Measurements from ENCODE around the gene POLE4.

Gene POLE4

GRCh38 chr2:74958274-74959105 is at the start of gene POLE4:
POLE4 (plus strand) TSS chr2:74958643; CDS start chr2:74958680, 37 bp downstream.
- peak; percentile 85 for DNase-seq

GRCh38 chr2:74908748-74909444 is 49.5 kb upstream of the POLE4 start:
- no peak for DNase-seq

GRCh38 chr2:74910245-74910644 is 48.2 kb upstream of the POLE4 start:
- no peak for DNase-seq

GRCh38 chr2:74911061-74911460 is 47.4 kb upstream of the POLE4 start:
- DNase-seq, result no peak

- no peak for DNase-seq
Observed at GRCh38 chr2:74915743-74916142, 42.7 kb upstream of the POLE4 start.

GRCh38 chr2:74916394-74916793 is 42.0 kb upstream of the POLE4 start:
- no peak for DNase-seq

GRCh38 chr2:74917702-74918619 is 40.5 kb upstream of the POLE4 start:
- DNase-seq, result no peak

GRCh38 chr2:74919827-74920226 is 38.6 kb upstream of the POLE4 start:
- DNase-seq, result peak; percentile 16

GRCh38 chr2:74921236-74921736 is 37.2 kb upstream of the POLE4 start:
- DNase-seq, result no peak

GRCh38 chr2:74922592-74923227 is 35.7 kb upstream of the POLE4 start:
- DNase-seq, result no peak

GRCh38 chr2:74924463-74925265 is 33.8 kb upstream of the POLE4 start:
- no peak for DNase-seq

- DNase-seq, result no peak
Observed at GRCh38 chr2:74925361-74925786, 33.1 kb upstream of the POLE4 start.

- no peak for DNase-seq
Observed at GRCh38 chr2:74927621-74928020, 30.8 kb upstream of the POLE4 start.

- no peak for DNase-seq
Observed at GRCh38 chr2:74930811-74931486, 27.5 kb upstream of the POLE4 start.

GRCh38 chr2:74931940-74932339 is 26.5 kb upstream of the POLE4 start:
- no peak for DNase-seq

GRCh38 chr2:74935975-74936391 is 22.5 kb upstream of the POLE4 start:
- no peak for DNase-seq

GRCh38 chr2:74937221-74937880 is 21.1 kb upstream of the POLE4 start:
- DNase-seq, result no peak

GRCh38 chr2:74938264-74938663 is 20.2 kb upstream of the POLE4 start:
- DNase-seq, result no peak

GRCh38 chr2:74939919-74940812 is 18.3 kb upstream of the POLE4 start:
- no peak for DNase-seq
